Measurements from ENCODE around the gene SMTN. TPM values are rescaled to one million over a fixed set of nuclear protein-coding genes. Genes with fewer than 3 reads are reported as not detected.

The SMTN gene
- total and polyA plus RNA-seq, 9 donors, result 23.1 to 238 (median 61.2) TPM

- DNase-seq, result no peak
- Histone ChIP-seq H3K27me3 (no peaks in the 10 kb centered on the region), H3K27ac (no peak overlapping the region), H3K36me3 (no peaks in the 10 kb centered on the region), H3K9me3 (no peaks in the 10 kb centered on the region), H3K4me3 (no peak overlapping the region), H3K4me1 (ENCODE audit: insufficient read depth) (no peaks in the 10 kb centered on the region)
- TF ChIP-seq POLR2A (IDR thresholded peaks at IDR 0.05), result no peak
- TF ChIP-seq, protein P1, sequence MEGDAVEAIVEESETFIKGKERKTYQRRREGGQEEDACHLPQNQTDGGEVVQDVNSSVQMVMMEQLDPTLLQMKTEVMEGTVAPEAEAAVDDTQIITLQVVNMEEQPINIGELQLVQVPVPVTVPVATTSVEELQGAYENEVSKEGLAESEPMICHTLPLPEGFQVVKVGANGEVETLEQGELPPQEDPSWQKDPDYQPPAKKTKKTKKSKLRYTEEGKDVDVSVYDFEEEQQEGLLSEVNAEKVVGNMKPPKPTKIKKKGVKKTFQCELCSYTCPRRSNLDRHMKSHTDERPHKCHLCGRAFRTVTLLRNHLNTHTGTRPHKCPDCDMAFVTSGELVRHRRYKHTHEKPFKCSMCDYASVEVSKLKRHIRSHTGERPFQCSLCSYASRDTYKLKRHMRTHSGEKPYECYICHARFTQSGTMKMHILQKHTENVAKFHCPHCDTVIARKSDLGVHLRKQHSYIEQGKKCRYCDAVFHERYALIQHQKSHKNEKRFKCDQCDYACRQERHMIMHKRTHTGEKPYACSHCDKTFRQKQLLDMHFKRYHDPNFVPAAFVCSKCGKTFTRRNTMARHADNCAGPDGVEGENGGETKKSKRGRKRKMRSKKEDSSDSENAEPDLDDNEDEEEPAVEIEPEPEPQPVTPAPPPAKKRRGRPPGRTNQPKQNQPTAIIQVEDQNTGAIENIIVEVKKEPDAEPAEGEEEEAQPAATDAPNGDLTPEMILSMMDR (IDR thresholded peaks at IDR 0.05), result no peak
- TF ChIP-seq EP300 (IDR thresholded peaks at IDR 0.05), result no peak
- intact Hi-C loops (cut with DNase I), result loop anchor here in 2 of 4 donors (5.0 to 10.0 kb wide), 3 partner anchors 49 to 509 kb away; partner anchors contain the start of gene SLC35E4 (in 1 of the 2)
- 54 to 71% (median 55%) methylated on average over 3 of the region's 3 CpGs for WGBS, 3 donors
Observed at GRCh38 chr22:31143537-31143936, 62.4 kb downstream of the SMTN start.

DNA sequence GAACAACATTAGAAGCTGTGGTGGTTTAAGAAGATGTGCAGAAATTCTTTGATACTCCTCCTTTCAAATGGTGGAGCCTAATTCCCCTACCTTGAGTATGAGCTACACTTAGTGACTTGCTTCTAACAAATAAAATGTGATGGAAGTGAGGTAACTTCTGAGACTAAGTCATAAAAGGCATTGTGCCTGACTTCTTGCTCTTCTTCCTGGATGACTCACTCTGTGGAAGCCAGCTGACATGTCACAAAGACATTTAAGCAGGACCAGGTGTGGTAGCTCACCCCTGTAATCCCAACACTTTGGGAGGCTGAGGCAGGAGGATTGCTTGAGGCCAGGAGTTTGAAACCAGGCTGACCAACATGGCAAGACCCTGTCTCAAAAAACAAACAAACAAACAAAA, 63.1 kb downstream of the SMTN start:
- DNase-seq, result no peak
- Histone ChIP-seq H3K36me3 (no peaks in the 10 kb centered on the region), H3K4me1 (ENCODE audit: insufficient read depth) (no peaks in the 10 kb centered on the region), H3K9me3 (no peaks in the 10 kb centered on the region), H3K4me3 (no peak overlapping the region), H3K27me3 (no peaks in the 10 kb centered on the region), H3K27ac (no peak overlapping the region)
- intact Hi-C loops (cut with DNase I), result loop anchor here in 2 of 4 donors (5.0 to 10.0 kb wide), 3 partner anchors 49 to 509 kb away; partner anchors contain the start of gene SLC35E4 (in 1 of the 2)
- TF ChIP-seq, protein P1 (IDR thresholded peaks at IDR 0.05), result no peak
- TF ChIP-seq POLR2A (IDR thresholded peaks at IDR 0.05), result no peak
- no peak for TF ChIP-seq EP300 (IDR thresholded peaks at IDR 0.05)

DNA sequence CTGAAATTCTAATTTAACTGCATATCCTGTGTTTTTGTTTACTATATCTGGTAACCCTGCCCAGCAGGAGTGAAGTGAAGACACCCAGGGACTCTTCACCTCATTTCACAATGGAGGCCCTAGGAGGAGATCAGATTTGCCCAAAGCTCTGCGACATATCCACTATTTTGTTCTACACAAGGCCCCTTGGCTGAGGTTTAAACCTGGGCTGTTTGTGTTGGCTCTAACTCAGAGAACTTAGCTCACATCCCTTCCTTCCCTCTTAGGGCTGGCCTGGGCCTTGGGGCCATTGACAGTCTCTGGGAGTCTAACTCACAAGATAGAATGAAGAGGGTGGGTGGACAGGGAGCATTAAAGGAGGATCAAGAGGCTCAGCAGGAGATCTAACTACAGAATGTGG, 67.4 kb downstream of the SMTN start:
- H3K27ac ChIP-seq, result no peak overlapping the region
- H3K36me3 ChIP-seq, result no peaks in the 10 kb centered on the region
- H3K4me3 ChIP-seq, result no peak overlapping the region
- no peaks in the 10 kb centered on the region for H3K9me3 ChIP-seq
- H3K27me3 ChIP-seq, result no peaks in the 10 kb centered on the region
- peak in 1 of 5 donors; percentile 33 for DNase-seq
- H3K4me1 ChIP-seq (ENCODE audit: insufficient read depth), result no peaks in the 10 kb centered on the region
- WGBS, 3 donors, result 72 to 82% (median 81%) methylated on average over 1 of the region's 1 CpG
- intact Hi-C loops (cut with DNase I), result loop anchor here in 3 of 4 donors (2.0 to 10.0 kb wide), 4 partner anchors 40 to 514 kb away; partner anchors contain the start of gene SLC35E4 (in 1 of the 3)
- TF ChIP-seq EP300 (IDR thresholded peaks at IDR 0.05) (no peak), POLR2A (IDR thresholded peaks at IDR 0.05) (no peak)
- TF ChIP-seq, protein P1 (IDR thresholded peaks at IDR 0.05), result no peak

- no peaks in the 10 kb centered on the region for H3K36me3 ChIP-seq
- WGBS, 3 donors, result 5 to 12% (median 9%) methylated on average over 5 of the region's 5 CpGs
- H3K4me1 ChIP-seq (ENCODE audit: insufficient read depth), result no peaks in the 10 kb centered on the region
- no peak overlapping the region for H3K27ac ChIP-seq
- H3K4me3 ChIP-seq, result no peak overlapping the region
- H3K27me3 ChIP-seq, result no peaks in the 10 kb centered on the region
- DNase-seq, result peak; percentile 70 to 77 (median 72)
- H3K9me3 ChIP-seq, result no peaks in the 10 kb centered on the region
- intact Hi-C loops (cut with DNase I), result loop anchor here in 3 of 4 donors (2.0 to 10.0 kb wide), 4 partner anchors 40 to 514 kb away; partner anchors contain the start of gene SLC35E4 (in 1 of the 3)
- TF ChIP-seq, protein P1 (IDR thresholded peaks at IDR 0.05), result peak; percentile 61 to 84 (median 62)
- TF ChIP-seq EP300 (IDR thresholded peaks at IDR 0.05) (no peak), POLR2A (IDR thresholded peaks at IDR 0.05) (no peak)
Observed at GRCh38 chr22:31148953-31149627, 68.0 kb downstream of the SMTN start.
